GM12892 (cell line): Measurements from ENCODE around the gene LRSAM1.

Experiments used
- DNase-seq: peaks from one replicate; pipeline ENCODE4 v3.0.0; 2011; ENCODE audit not compliant: insufficient read length
- FAIRE-seq: peaks from 2 replicates; lab custom pipeline; 2011; peaks lifted over from hg19 to GRCh38; lab: Jason Lieb, UNC
- POLR2A ChIP-seq: IDR thresholded peaks from 2 replicates; pipeline ENCODE4 v1.6.1; 2011; ENCODE audit warnings: low read depth, low read length, control low read depth
- POLR2AphosphoS5 ChIP-seq: IDR thresholded peaks from 2 replicates; pipeline ENCODE4 v1.6.1; 2011; ENCODE audit warnings: low read depth, low read length, control low read depth
- TAF1 ChIP-seq: IDR thresholded peaks from 2 replicates; pipeline ENCODE4 v1.6.1; 2011; ENCODE audit warnings: low read depth, mild to moderate bottlenecking, control low read depth, low read length, borderline replicate concordance

LRSAM1 gene

DNA sequence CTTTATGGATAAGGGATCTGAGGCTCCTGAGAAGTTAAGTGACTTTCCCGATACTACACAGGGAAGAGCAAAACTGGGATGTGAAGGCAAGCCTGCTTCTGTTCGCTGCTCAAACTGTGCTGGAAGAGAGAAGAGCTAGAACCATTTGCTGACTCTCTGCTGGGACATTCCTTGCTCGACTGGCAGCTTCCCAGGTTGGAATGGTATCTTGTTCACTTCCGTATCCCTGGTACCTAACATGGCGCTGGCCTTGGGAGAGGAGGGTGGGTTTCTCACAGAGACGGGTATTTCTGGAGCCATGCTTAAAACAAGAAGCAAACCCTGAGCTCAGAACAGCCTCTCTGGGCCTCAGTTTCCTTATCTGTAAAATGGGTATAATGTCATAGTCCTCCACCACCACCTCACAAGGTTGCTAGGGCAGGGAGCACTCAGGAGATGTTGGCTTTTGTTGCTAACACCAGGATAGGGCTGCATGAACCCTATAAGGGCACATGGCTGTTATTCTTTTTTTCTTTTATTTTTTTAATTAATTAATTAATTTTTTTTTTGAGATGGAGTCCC lies 92.7 kb downstream of the LRSAM1 start:
- TF ChIP-seq POLR2AphosphoS5 (no peak), POLR2A (no peak), TAF1 (no peak)
- DNase-seq, result no peak
- no peak for FAIRE-seq

DNA sequence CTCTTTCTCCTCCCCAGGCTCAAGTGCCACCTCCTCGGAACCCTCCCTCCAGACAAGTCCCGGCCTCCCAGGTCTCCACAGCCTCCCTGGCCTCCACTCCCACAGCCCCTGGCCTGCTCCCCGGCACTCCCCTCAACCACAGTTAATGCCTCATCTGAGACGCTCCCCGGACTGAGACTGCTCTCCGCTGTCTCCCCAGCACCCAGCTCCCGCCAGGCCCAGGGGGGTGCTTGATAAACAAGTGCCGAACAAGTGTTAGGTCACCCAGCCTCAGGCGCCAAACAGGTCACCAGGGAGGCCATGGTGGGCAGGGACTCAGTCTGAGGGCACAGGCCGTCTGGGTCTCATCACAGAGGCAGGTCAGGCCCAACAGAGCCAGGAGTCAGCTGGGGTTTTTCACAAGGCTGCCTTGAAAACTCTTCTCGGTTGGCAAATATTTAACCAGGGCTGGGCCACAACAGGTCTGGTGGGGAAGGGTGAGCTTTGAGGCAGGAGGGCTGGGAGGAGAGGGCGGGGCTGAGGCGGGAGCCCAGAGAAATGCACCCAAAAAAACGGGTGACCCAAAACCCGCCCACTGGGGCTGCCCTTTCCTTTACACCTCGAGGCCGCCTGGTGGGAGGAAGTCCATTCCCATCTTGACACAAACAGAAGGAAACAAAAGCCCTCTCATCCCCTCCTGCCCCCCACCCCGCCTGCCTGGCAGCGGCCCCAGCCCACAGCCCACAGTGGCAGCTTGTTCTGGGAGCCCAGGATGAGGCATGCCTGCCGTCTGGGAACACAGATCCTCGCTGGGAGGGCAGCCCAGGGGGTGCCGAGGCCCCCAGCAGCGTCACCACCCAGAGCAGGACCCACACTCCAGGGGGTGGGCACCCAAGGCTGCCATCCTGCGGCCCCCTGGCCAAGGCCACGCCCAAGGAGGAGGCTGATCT lies 94.2 kb downstream of the LRSAM1 start:
- no peak for DNase-seq
- FAIRE-seq, result no peak
- no peak for TF ChIP-seq POLR2A
- no peak for TF ChIP-seq POLR2AphosphoS5
- no peak for TF ChIP-seq TAF1

DNA sequence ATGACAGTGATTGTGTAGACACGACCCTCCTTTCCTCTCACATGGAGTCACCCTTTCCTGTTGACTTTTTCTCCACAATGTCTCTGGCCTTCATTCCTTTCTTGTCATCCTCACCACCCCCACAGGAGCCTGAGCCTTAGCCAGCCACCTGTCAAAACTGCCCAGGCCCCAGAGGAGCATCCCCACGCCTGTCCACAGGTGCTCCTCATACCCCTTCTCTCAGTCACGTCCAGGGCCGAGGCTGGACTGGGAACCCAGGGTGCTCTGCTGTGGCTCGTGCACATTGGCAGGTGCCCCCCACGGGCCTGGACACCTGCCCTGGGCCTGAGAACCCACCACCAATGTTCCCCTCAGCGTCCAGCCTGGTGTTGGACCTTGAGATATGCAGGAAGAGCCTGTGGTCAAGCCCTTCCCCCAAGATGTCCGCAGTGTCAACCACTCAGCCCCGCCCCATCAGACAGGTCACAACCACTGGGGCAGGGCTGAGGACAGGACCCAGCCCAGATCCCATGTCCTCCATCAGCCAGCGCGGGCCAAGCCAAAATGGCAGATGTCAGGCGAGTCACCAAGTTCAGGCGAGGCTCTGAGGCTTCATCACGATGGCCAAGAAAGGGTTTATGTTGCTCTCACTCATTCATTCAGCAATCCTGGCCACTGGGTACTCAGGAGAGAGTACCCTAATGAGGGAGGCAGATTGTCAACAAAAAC lies 95.0 kb downstream of the LRSAM1 start:
- DNase-seq, result no peak
- no peak for FAIRE-seq
- TF ChIP-seq TAF1 (no peak), POLR2A (no peak)

DNA sequence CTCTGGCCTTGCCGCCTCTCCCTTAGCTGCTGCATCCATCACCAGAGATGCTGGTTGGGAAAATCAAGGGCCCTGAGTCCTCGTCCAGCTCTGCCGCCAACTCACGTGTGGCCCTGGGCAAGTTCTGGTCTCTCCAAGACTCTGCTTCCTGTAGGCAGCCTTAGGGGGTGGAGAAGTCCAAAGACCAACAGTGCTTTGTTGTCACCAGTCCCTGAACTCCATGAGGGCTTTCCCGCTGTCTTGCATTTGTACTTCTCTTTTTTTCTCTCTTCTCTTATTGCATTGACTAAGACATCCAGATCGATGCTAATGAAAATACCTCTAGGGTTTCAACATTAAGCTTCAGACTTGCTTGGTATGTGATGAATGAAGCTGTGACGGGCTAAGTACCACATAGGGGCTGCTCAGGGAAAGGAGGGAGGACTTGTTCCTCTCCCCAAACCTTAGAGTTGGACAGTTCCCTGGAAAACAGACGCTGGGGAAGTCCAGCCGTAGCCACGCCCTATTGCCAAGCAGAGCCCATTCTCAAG lies 97.1 kb downstream of the LRSAM1 start:
- FAIRE-seq (no peak), DNase-seq (no peak)
- no peak for TF ChIP-seq POLR2AphosphoS5
- no peak for TF ChIP-seq POLR2A
- TF ChIP-seq TAF1, result no peak

DNA sequence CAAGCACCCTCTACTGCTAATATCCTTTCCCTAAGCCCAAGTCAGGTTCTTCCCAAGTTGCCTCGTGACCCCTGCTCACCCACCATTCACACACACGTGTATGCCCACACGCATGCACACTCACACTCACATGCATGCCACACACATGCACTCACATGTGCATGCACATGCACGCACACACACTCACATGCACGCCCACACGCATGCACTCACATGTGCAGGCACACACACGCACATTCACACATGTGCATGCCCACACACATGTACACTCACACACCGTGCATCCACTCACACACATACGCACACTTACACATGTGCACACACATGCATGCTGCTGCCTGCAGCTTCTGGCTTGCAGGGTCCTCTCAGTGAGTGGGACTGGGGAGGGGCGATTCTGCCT lies 97.9 kb downstream of the LRSAM1 start:
- TF ChIP-seq POLR2A (no peak), TAF1 (no peak), POLR2AphosphoS5 (no peak)
- DNase-seq (no peak), FAIRE-seq (no peak)

DNA sequence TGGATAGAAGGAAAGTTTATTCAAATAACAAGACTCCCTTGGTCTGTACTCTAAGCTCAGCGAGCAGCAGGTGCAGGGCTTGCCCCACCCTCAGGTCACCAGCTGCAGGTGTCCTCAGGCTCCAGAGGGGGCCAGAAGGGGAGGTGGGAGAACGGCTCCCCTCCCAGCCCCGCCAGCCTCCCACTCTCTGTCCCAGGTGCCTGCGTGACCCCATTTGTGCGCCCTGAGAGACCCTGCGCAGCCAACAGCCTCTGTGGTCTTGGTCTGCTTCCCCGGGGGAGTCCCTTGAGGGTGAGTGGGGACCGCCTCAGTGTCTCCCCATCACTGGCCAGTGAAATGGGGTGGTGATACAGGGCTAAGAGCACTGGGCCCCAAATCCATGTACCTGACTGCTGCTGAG lies 98.4 kb downstream of the LRSAM1 start:
- DNase-seq (no peak), FAIRE-seq (no peak)
- TF ChIP-seq TAF1 (no peak), POLR2AphosphoS5 (no peak), POLR2A (no peak)

DNA sequence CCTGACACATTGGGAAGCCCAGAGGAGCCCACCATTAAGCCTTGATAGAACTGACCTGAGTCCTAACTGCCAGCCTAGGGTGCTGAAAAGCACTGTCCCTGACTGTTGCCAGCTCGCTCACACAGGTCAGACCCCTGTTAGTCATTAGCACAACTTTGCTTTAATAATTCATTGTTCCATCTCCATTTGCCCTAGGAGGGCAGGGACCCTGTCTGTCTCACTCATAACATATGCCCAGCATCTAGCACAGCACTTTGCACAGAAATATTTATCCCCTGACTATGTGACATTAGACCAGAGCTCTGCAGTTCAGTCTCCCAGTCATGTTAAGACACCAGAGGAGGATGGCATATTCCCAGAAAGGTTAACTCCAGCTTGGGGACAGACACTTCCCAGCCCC lies 99.0 kb downstream of the LRSAM1 start:
- no peak for DNase-seq
- FAIRE-seq, result no peak

DNA sequence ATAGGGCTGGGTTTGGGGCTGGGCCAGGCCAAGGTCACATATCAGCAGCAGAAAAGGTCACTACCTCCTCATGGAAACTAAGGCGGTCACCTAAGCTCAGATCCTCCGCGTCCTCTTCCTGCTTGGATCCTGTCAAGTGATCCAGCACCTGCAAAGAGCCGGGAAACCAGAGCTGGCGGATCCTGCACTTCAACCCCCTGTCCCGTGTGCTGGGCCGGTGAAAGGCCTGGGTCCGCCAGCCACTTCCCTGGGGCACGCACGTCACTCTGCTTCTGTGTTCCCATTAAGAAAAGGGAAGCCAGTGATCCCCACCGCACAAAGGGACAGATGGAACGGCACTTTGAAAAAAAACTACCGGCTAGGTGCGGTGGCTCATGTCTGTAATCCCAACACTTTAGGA lies 99.4 kb downstream of the LRSAM1 start:
- FAIRE-seq (no peak), DNase-seq (no peak)

More for the DNA sequence above, 99.0 kb downstream of the LRSAM1 start:
- no peak for TF ChIP-seq POLR2AphosphoS5
- no peak for TF ChIP-seq TAF1
- TF ChIP-seq POLR2A, result no peak

More for the DNA sequence above, 99.4 kb downstream of the LRSAM1 start:
- TF ChIP-seq POLR2AphosphoS5 (no peak), TAF1 (no peak), POLR2A (no peak)
